Keratinocyte (primary cell): ENCODE measurements around the gene KLHL2. TPM values are rescaled to one million over a fixed set of nuclear protein-coding genes. Genes with fewer than 3 reads are reported as not detected.

ENCODE experiments used
- DNase-seq: peaks from one replicate; pipeline ENCODE4 v3.0.0-alpha.2; 2011; ENCODE audit warnings: low read depth, missing footprints, low spot score
- FAIRE-seq: peaks from 2 replicates; lab custom pipeline; 2011; peaks lifted over from hg19 to GRCh38; lab: Jason Lieb, UNC
- H2AFZ ChIP-seq: 2 replicates; pipeline ENCODE4 v1.6.0; 2012; ENCODE audit warnings: low read length, control low read depth, inconsistent platforms; ENCODE audit not compliant: control insufficient read depth
- H3K27ac ChIP-seq: 2 replicates; pipeline ENCODE4 v1.5.1; 2011; ENCODE audit warnings: low read length; ENCODE audit not compliant: control insufficient read depth, insufficient read depth
- H3K27me3 ChIP-seq: 3 replicates; pipeline ENCODE4 v1.6.0; 2011; ENCODE audit warnings: low read length; ENCODE audit not compliant: control insufficient read depth, insufficient read depth; ENCODE audit errors: extremely low read depth
- H3K36me3 ChIP-seq, 2 experiments: 2 replicates in 1 of 2; 3 replicates in 1 of 2; pipeline ENCODE4 v1.5.1; 2011; ENCODE audit warnings: low read length in 2 of 2, mild to moderate bottlenecking in 1 of 2; ENCODE audit not compliant: control insufficient read depth in 2 of 2, insufficient read depth in 2 of 2; ENCODE audit errors: extremely low read depth in 1 of 2
- H3K4me1 ChIP-seq: 3 replicates; pipeline ENCODE4 v1.5.1; 2011; ENCODE audit warnings: low read length; ENCODE audit not compliant: control insufficient read depth, insufficient read depth; ENCODE audit errors: extremely low read depth
- H3K4me2 ChIP-seq: 3 replicates; pipeline ENCODE4 v1.6.0; 2011; ENCODE audit warnings: low read depth, low read length; ENCODE audit not compliant: control insufficient read depth, insufficient read depth; ENCODE audit errors: extremely low read depth
- H3K4me3 ChIP-seq, 3 experiments: fragments of 200-600 bp in 1 of 3; sonication (generic) in 1 of 3; 2 replicates in 2 of 3; 3 replicates in 1 of 3; pipeline ENCODE4 v1.5.1; 2011 to 2016; ENCODE audit warnings: low read length in 3 of 3, mild to moderate bottlenecking in 3 of 3, control low read depth in 2 of 3, inconsistent platforms in 1 of 3, low read depth in 1 of 3, mixed read lengths in 1 of 3, mixed run types in 1 of 3, moderate library complexity in 1 of 3; ENCODE audit not compliant: control insufficient read depth in 2 of 3, insufficient read depth in 2 of 3; ENCODE audit errors: extremely low read depth in 1 of 3
- H3K79me2 ChIP-seq: 2 replicates; pipeline ENCODE4 v1.6.0; 2012; ENCODE audit warnings: low read length; ENCODE audit not compliant: control insufficient read depth, insufficient read depth
- H3K9ac ChIP-seq: 3 replicates; pipeline ENCODE4 v1.6.0; 2011; ENCODE audit warnings: low read length; ENCODE audit not compliant: control insufficient read depth, insufficient read depth; ENCODE audit errors: extremely low read depth
- H3K9me1 ChIP-seq: 3 replicates; pipeline ENCODE4 v1.6.0; 2011; ENCODE audit warnings: low read length; ENCODE audit not compliant: control insufficient read depth, insufficient read depth; ENCODE audit errors: extremely low read depth
- H3K9me3 ChIP-seq: 2 replicates; pipeline ENCODE4 v1.5.1; 2012; ENCODE audit warnings: low read depth, low read length; ENCODE audit not compliant: control insufficient read depth
- H4K20me1 ChIP-seq: 3 replicates; pipeline ENCODE4 v1.6.0; 2011; ENCODE audit warnings: low read length; ENCODE audit not compliant: control insufficient read depth, insufficient read depth; ENCODE audit errors: extremely low read depth
- EZH2 ChIP-seq: IDR thresholded peaks from one replicate; pipeline ENCODE4 v1.6.1; 2012; ENCODE audit warnings: inconsistent platforms, mild to moderate bottlenecking, low read length, moderate library complexity
- dilution Hi-C: fragments of 300-500 bp; cut with MboI; formaldehyde crosslinking; loops from one replicate; pipeline ENCODE4 v1.7.0; 2020; ENCODE audit warnings: low sequenced_read_pairs; ENCODE audit not compliant: extremely low pct_ligation_motif_present
- polyA plus RNA-seq, 5 experiments: library from polyadenylated mRNA; depleted of rRNA in 3 of 5; stranded (reverse) in 3 of 5; stranded (forward) in 1 of 5; unstranded in 1 of 5; fragments of >200 nt; gene quantifications; 1 replicate in 1 of 5; 2 replicates in 3 of 5; 3 replicates in 1 of 5; pipeline versions ENCODE4 v1.2.1 to v1.2.3, GENCODE V29; 2011 to 2012; ENCODE audit warnings: missing spikeins in 2 of 5, low read depth in 1 of 5, low replicate concordance in 1 of 5
- small RNA-seq, 3 experiments: library from RNA; depleted of rRNA; stranded (forward); fragments of <200 nt; gene quantifications; one replicate each; pipeline ENCODE3, GENCODE V24; 2012; ENCODE audit warnings: low read depth in 3 of 3, low replicate concordance in 1 of 3; ENCODE audit not compliant: insufficient read length in 3 of 3
- TF ChIP-seq, protein P1 (sequence below), 3 experiments: IDR thresholded peaks in 1 of 3; conservative IDR thresholded peaks in 1 of 3; optimal IDR thresholded peaks in 1 of 3; 2 replicates in 2 of 3; 3 replicates in 1 of 3; pipeline versions ENCODE3 to v1.5.1; 2011; ENCODE audit warnings: low read length in 3 of 3, mild to moderate bottlenecking in 3 of 3, moderate library complexity in 2 of 3, control low read depth in 1 of 3, inconsistent platforms in 1 of 3; ENCODE audit not compliant: insufficient read depth in 2 of 3; ENCODE audit errors: extremely low read depth in 1 of 3

KLHL2 gene
- polyA plus RNA-seq, 1 donor (not counting 4 experiments of a cell fraction or from before 2014, with no cell fraction given): 18.5 TPM

DNA sequence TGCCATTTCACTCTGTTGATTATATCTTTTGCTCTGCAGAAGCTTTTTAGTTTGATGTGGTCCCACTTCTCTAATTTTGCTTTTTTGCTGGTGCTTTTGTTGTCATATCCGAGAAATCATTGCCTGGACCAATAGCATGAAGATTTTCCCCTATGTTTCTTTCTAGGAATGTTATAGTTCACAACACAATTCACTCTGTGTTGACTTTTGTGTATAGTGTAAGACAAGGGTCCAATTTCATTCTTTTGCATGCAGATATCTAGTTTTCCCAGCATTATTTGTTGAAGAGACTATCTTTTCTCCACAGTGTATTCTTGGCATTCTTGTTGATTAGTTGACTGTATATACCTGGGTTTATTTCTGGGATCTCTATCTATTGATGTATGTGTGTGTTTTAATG is 163.2 kb downstream of the KLHL2 start:
- Histone ChIP-seq H3K4me2 (no peak overlapping the region), H3K79me2 (no peaks in the 10 kb centered on the region), H3K27ac (no peak overlapping the region), H3K9me1 (no peaks in the 10 kb centered on the region), H3K36me3 (no peaks in the 10 kb centered on the region), H3K9me3 (no peaks in the 10 kb centered on the region), H3K4me3 (no peak overlapping the region), H3K9ac (no peak overlapping the region), H2AFZ (no peak overlapping the region), H4K20me1 (no peaks in the 10 kb centered on the region), H3K4me1 (no peaks in the 10 kb centered on the region), H3K27me3 (no peaks in the 10 kb centered on the region)
- no peak for DNase-seq
- no peak for TF ChIP-seq EZH2
- TF ChIP-seq, protein P1, sequence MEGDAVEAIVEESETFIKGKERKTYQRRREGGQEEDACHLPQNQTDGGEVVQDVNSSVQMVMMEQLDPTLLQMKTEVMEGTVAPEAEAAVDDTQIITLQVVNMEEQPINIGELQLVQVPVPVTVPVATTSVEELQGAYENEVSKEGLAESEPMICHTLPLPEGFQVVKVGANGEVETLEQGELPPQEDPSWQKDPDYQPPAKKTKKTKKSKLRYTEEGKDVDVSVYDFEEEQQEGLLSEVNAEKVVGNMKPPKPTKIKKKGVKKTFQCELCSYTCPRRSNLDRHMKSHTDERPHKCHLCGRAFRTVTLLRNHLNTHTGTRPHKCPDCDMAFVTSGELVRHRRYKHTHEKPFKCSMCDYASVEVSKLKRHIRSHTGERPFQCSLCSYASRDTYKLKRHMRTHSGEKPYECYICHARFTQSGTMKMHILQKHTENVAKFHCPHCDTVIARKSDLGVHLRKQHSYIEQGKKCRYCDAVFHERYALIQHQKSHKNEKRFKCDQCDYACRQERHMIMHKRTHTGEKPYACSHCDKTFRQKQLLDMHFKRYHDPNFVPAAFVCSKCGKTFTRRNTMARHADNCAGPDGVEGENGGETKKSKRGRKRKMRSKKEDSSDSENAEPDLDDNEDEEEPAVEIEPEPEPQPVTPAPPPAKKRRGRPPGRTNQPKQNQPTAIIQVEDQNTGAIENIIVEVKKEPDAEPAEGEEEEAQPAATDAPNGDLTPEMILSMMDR (optimal IDR thresholded peaks at IDR 0.05 in 1 of 3, IDR thresholded peaks at IDR 0.05 in 1 of 3, conservative IDR thresholded peaks at IDR 0.05 in 1 of 3; ENCODE audit: extremely low read depth in 1 of 3, insufficient read depth in 2 of 3, low read length in 3 of 3): no peak
- FAIRE-seq: no peak
- dilution Hi-C loops: no loop called here

Small RNAs within 50 kb of the gene (small RNA-seq; reads per million reads assigned to genes)
- 0 reads per million in 3 experiments for gene RNU4-87P

Other genes starting within 250 kb of the KLHL2 start
- 0.29 to 0.58 TPM (median 0.45 TPM) in 3 replicates for gene TRIM61, start 229.9 kb upstream of the KLHL2 start, polyA plus RNA-seq
- gene TRIM60, start 175.6 kb upstream of the KLHL2 start, polyA plus RNA-seq: not detected in 3 replicates
- gene TRIM75, start 153.7 kb upstream of the KLHL2 start, polyA plus RNA-seq: not detected in 3 replicates
- gene TMEM192, start 94.7 kb upstream of the KLHL2 start, polyA plus RNA-seq: 25.3 to 32.7 TPM (median 29.9 TPM) in 3 replicates
- 334 to 541 TPM (median 482 TPM) in 3 replicates for gene MSMO1, start 120.1 kb downstream of the KLHL2 start, polyA plus RNA-seq
- gene CPE, start 171.4 kb downstream of the KLHL2 start, polyA plus RNA-seq: 1.4 to 3.8 TPM (median 1.9 TPM) in 3 replicates